Neural cell (in vitro differentiated cells): ENCODE measurements around the gene PRKACB.

ENCODE experiments used
- POLR2AphosphoS5 ChIP-seq: IDR thresholded peaks from 2 replicates; pipeline ENCODE4 v1.6.1; 2012
- SMC3 ChIP-seq: fragments of 450-650 bp; conservative IDR thresholded peaks from 2 replicates; pipeline ENCODE4 v1.6.1; 2014; ENCODE audit warnings: antibody characterized with exemption, mild to moderate bottlenecking, moderate library complexity; ENCODE audit not compliant: poor library complexity
- TAF1 ChIP-seq: IDR thresholded peaks from 2 replicates; pipeline ENCODE4 v1.6.1; 2012; ENCODE audit warnings: low read depth
- TF ChIP-seq, protein P1 (sequence below): fragments of 450-650 bp; IDR thresholded peaks from 2 replicates; pipeline ENCODE4 v1.5.1; 2014; ENCODE audit warnings: antibody characterized with exemption, mild to moderate bottlenecking, moderate library complexity; ENCODE audit not compliant: poor library complexity, severe bottlenecking
- TF ChIP-seq, protein P2 (sequence below): IDR thresholded peaks from 2 replicates; pipeline ENCODE4 v1.6.1; 2012; ENCODE audit warnings: borderline replicate concordance

DNA sequence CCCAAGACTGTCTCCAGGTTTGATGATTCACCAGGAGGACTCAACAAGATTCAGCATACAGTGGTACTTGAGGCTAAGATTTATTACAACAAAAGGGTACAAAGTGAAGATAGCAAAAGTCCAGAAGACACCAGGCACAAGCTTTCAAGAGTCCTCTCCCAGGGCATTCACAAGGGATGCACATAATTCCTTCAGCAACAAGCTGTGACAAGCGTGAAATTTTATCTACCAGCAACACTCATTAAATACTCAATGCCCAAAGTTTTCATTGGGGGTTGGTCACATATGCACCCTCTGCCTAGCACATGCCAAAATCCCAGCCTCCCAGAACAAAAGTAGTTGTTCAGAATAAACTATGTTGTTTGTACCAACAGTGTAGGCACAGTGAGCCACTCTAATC is 62.3 kb downstream of the PRKACB start:
- TF ChIP-seq, protein P1, sequence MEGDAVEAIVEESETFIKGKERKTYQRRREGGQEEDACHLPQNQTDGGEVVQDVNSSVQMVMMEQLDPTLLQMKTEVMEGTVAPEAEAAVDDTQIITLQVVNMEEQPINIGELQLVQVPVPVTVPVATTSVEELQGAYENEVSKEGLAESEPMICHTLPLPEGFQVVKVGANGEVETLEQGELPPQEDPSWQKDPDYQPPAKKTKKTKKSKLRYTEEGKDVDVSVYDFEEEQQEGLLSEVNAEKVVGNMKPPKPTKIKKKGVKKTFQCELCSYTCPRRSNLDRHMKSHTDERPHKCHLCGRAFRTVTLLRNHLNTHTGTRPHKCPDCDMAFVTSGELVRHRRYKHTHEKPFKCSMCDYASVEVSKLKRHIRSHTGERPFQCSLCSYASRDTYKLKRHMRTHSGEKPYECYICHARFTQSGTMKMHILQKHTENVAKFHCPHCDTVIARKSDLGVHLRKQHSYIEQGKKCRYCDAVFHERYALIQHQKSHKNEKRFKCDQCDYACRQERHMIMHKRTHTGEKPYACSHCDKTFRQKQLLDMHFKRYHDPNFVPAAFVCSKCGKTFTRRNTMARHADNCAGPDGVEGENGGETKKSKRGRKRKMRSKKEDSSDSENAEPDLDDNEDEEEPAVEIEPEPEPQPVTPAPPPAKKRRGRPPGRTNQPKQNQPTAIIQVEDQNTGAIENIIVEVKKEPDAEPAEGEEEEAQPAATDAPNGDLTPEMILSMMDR = no peak
- no peak for TF ChIP-seq POLR2AphosphoS5
- no peak for TF ChIP-seq SMC3
- TF ChIP-seq, protein P2, sequence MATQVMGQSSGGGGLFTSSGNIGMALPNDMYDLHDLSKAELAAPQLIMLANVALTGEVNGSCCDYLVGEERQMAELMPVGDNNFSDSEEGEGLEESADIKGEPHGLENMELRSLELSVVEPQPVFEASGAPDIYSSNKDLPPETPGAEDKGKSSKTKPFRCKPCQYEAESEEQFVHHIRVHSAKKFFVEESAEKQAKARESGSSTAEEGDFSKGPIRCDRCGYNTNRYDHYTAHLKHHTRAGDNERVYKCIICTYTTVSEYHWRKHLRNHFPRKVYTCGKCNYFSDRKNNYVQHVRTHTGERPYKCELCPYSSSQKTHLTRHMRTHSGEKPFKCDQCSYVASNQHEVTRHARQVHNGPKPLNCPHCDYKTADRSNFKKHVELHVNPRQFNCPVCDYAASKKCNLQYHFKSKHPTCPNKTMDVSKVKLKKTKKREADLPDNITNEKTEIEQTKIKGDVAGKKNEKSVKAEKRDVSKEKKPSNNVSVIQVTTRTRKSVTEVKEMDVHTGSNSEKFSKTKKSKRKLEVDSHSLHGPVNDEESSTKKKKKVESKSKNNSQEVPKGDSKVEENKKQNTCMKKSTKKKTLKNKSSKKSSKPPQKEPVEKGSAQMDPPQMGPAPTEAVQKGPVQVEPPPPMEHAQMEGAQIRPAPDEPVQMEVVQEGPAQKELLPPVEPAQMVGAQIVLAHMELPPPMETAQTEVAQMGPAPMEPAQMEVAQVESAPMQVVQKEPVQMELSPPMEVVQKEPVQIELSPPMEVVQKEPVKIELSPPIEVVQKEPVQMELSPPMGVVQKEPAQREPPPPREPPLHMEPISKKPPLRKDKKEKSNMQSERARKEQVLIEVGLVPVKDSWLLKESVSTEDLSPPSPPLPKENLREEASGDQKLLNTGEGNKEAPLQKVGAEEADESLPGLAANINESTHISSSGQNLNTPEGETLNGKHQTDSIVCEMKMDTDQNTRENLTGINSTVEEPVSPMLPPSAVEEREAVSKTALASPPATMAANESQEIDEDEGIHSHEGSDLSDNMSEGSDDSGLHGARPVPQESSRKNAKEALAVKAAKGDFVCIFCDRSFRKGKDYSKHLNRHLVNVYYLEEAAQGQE = no peak
- TF ChIP-seq TAF1 = no peak
